Measurements from ENCODE around the gene HMGA1.

The HMGA1 gene, protein sequence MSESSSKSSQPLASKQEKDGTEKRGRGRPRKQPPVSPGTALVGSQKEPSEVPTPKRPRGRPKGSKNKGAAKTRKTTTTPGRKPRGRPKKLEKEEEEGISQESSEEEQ

DNA sequence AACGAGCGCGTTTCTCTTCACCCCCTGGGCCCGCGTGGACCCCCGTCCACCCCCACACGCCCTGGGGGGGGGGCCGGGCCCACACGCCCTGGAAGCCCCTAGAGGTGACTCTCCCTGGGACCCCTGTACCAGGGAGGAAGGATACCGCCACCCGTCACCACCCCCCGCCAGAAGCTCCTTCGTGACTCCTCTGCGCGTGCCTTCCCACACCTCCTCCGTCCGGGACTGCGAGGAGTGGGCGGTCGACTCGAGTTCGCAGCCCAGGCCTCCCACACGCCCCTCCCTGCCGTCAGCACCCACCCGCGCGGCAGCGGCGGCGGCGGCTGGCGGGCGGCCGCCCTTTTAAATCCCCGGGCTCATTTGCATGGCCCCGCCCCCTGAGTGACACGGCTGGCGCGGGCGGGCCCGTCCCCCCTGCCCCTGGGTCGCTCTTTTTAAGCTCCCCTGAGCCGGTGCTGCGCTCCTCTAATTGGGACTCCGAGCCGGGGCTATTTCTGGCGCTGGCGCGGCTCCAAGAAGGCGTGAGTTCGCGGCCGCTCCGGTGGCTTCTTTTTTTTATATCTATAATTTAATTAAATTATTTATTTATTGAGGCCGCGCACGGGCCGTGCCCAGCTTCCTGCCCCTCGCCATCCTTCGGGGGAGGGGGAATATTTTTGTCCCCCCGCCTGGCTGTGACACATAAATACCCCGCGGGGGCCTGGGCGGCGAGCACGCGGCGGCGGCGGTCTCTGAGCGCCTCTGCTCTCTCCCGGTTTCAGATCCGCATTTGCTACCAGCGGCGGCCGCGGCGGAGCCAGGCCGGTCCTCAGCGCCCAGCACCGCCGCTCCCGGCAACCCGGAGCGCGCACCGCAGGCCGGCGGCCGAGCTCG, at the start of gene HMGA1:
HMGA1 (plus strand) TSS at position 431 of the 873 bp plus-strand sequence. CDS start 3,908 bp downstream, outside the sequence.
- DNase-seq (ENCODE audit: low read depth): no peak

DNA sequence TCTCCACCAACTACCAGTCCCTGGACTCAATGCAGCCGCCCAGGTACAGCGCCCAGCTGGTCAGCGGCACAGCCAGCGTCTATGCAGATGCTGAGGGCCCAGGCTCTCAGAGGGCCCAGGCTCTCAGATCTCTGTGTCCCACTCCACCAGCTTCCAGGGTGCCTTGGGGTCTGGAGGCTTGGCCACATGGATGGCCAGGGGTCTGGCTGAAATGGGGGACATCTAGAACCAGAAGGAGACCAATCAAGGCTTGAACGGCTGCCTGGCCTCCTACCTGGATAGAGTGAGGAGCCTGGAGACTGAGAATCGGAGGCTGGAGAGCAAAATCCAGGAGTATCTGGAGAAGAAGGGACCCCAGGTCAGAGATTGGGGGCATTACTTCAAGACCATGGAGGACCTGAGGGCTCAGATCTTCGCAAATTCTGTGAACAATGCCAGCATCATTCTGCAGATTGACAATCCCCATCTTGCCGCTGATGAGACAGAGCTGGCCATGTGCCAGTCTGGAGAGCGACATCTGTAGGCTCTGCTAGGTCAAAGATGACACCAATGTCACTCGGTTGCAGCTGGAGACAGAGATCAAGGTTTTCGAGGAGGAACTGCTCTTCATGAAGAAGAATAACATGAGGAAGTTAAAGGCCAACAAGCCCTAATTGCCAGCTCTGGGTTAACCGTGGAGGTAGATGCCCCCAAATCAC, 46.7 kb upstream of the HMGA1 start:
- DNase-seq (ENCODE audit: low read depth): no peak

DNA sequence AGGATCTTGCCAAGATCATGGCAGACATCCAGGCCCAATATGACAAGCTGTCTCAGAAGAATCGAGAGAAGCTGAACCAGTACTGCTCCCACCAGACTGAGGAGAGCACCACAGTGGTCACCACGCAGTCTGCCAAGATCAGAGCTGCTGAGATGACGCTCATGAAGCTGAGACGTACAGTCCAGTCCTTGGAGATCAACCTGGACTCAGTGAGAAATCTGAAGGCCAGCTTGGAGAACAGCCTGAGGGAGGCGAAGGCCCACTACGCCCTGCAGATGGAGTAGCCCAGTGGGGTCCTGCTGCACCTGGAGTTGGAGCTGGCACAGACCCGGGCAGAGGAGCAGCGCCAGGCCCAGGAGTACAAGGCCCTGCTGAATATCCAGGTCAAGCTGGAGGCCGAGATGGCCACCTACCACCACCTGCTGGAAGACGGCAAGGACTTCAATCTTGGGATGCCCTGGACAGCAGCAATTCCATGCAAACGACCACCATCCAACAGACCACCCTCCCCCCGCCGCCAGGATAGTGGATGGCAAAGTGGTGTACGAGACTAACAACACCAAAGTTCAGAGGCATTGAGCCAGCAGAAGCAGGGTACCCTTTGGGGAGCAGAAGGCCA, 46.1 kb upstream of the HMGA1 start:
- DNase-seq (ENCODE audit: low read depth): no peak

DNA sequence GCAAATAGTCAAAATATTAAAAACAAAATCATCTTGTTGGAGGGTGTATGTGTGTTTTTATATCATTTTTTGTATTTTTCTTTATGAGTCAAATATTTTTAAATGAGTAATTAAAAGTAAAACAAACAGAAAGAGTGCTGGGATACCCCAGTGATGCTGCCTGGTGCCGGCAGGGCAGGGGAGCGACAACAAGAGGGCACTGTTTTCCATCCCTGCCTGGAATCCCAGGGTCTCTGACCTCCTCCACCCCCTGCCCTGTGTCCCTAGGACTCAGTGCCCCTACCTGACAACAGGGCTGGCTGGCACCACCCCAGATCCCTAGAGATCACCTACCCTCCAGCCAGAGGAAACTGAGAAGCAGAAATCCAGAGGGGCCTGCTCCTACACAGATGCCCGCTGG, 41.9 kb upstream of the HMGA1 start:
- DNase-seq (ENCODE audit: low read depth): no peak

DNA sequence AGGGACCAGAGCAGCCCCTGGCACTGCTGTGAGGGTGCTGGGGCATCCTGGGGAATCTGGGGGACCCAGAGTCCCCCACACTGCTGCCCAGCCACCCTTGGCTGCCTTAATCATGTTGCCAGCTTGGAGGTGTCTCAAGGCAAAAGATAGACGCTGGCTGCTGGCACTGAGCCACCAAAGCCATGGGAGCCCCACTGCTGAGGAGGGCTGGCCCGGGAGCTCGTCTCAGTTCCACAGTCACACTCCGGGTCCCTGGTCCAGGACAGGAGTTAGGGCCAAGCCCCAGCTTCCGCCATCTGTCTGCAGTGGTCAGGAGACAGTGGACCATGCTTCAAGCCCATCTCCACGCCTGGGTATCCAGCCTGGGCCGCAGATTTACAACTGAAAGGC, 41.0 kb upstream of the HMGA1 start:
- DNase-seq (ENCODE audit: low read depth): no peak

DNA sequence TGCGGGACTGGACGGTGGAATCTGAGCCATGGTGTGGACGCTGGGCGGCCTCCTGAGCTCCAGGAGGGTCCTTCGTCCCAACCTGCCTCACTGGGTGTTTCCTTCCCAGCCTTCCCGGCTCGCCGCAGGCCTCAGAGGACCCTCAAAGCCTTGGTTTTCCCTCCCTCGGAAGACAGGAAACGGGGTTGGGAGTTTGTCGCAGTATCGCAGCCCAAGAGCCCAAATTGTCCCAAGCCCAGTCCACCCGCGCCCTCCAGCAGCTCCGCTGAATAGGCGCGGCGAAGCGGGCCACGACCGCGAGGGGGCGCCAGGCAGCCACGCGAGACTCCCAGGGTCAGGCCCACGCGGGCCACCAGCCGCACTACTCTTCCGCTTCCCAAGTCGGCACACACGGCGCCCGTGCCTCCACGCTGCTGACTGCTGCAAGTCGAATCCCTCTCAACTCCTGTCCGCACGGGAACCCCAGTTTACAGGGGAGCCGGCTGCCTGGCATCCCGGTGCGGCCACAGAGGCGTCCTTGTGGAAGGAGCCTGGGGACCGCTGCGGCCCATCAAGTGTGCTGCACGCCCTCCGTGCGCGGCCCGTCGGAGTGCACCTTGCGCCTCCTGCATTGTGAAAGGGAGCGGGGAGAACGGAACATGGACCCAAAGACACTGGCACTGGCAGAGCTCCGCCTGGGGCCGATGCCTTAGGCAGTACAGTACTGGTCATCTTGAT, 40.4 kb upstream of the HMGA1 start:
- DNase-seq (ENCODE audit: low read depth): no peak

DNA sequence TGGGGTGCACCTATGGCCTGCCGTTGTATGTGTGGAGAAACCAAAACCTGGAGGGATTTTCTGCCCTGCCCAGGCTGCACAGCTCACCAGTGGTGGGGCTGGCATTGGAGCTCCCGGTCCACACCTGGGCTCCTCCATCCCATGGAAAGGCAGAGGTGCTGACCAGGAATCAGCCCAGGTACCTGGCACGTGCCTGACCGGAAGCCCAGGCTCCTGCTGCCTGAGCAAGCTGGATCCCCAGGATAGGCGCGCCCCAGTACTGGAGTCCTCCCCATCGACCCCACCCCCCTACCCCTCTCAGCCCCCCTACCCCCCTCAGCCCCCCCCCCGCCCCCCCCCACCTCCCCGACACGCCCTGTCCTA, 39.9 kb upstream of the HMGA1 start:
- DNase-seq (ENCODE audit: low read depth): no peak

DNA sequence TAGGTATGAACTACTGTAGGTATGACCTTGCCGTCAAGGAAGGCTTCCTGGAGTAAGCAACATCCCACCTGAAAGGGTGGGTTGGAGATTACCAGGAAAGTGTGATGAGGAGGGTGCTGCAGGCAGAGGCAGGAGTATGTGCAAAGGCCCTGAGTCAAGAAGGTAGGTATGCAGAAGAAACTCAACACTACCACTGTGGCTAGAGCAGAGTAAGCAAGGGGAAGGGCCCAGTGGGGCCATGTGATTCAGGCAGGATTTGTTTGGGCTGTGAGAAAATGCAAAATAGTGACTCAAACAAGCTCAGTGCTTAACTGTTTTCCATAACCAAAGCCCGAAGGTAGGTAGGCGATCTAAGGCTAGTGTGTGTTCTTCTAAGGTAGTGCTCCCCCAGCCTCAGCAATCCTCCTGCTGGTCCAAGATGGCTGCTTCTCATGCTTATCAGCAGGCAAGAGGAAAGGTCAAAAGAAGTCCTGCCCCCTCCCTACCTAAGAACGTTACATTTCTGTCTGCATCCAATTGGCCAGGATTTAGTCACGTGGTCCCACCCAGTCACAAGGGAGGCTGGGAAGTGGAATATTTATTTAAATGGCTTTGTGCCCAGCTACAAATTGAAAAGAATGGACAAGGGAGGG, 36.2 kb upstream of the HMGA1 start:
- DNase-seq (ENCODE audit: low read depth): no peak

DNA sequence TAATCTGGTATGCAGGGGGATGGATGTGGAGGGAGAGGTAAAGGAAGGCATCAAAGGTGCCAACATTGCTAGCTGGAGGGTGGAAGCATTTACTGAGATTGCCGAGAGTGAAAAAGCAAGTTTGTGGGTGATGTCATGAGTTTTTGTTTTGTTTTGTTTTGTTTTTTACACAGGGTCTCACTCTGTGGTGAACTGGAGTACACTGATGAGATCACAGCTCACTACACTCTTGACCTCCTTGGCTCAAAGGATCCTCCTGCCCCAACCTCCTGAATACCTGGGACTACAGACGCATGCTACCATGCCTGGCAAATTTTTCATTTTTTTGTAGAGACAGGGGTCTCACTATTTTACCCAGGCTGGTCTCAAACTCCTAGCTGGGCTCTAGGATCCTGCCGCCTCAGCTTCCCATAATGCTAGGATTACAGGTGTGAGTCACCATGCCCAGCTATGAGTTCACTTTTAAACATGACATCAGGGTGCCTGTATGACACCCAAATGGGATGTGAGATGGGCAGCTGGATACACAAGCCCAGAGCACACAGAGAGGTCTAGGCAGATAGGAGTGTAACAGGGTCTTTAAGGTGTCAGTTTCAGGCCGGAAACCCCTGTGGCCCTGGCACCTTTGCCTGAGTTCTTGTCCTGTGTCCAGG, 35.1 kb upstream of the HMGA1 start:
- no peak for DNase-seq (ENCODE audit: low read depth)

DNA sequence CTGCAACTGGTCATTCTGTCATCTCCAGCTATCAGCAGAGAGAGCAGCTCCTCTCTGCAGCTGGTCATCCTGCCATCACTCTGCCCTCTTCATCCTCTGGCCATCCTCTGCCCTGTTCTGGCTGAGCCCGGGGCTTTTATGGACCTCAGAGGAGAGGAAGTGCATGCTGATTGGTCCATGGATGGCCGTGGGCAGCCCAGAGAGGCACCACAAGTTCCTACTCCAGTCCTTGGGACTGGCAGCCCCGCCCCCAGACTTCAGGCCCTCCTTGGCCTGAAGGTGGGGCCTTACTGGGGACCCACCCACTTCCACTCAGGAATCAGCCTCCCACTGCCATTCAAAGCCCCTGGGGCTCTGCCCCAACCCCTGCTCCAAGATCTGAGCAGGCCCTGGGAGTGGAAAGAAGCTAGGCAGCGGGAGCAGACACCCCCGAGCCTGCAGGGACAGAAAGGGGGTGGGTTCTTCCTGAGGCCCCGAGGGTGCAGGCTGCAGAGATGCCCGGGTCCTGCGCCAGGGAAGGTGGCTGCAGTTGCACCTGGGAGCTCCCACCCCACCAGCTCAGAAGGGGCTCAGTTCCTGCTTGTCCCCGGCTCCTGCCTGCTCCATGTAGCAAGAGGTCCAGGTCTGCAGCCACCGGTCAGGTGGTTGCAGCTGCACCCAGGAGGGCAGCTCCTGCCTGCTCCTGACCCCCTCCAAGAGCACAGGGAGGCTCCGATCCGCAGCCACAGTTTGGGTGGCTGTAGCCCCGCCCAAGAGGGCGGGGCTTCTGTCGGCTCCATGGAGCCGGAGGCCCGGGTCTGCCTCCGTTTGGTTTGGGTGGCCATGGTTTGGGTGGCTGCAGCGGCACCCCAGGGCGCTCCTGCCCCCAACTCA, 34.1 kb upstream of the HMGA1 start:
- no peak for DNase-seq (ENCODE audit: low read depth)

DNA sequence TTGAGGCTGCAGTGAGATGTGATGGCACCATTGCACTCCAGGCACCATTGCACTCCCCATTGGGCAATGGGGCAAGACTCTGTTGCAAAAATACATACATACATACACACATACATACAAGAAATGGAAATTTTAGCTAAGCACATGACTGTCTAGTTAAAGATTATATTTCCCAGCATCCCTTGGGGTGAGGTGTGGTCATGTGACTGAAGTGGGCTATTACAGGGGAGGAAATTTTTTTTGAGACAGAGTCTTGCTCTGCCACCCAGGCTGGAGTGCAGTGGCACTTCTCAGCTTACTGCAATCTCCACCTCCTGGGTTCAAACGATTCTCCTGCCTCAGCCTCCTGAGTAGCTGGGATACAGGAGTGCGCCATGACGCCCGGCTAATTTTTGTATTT, 32.0 kb upstream of the HMGA1 start:
- no peak for DNase-seq (ENCODE audit: low read depth)

DNA sequence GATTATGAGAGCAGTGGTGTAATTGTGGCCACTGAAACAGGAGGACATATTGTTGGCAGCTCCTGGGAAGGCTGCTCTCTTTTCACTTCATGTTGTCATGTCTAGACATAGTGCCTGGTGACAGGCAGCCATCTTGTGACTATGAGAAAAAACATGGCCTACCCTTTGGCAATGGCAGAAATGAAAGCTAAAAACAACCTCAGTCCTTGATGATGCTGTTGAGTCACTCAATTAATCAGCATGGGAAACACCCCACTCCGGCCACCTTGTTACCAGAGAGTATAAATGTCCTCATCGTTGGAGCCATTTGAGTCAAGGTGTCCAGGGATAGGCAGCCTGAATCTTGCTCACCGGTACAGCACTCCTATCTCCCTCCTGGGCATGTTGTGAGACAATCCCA, 31.2 kb upstream of the HMGA1 start:
- no peak for DNase-seq (ENCODE audit: low read depth)

DNA sequence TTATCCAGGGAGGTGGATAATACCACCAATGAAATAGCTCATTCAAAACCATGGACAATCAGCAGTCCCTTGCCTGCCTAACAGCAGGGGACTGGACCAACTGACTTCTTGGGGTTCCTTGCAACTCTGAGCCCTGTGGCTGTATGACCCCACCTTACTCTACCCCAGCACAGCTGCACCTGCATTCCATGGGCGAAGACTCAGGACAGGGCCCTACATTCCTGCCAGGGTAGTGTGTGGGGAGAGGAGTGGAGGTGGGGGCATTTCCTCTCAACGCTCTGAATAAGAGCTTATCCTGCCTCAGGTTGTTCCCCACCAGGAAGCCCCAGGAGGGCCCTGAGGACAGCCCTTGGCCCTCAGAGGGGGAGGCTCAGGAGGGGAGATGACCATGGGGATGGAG, 30.8 kb upstream of the HMGA1 start:
- DNase-seq (ENCODE audit: low read depth): no peak

DNA sequence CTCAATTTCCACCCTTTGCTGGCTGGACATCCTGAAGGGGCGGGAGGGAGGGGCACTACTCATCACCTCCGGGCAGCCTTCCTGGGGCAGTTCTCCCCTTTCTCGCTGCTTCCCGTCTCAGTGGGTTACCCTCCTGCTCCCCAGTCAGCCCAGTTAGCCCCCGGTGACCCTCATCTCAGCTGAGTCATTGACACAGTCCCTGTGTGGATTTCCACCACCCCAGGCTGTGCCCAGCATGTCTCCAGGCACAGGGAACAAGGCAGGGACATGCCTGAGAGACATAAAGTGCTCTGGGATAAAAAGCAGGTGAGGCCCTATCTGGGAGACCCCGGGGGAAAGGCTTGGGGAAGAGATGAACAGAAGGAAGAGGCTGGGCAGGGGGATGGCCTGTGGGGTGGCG, 29.9 kb upstream of the HMGA1 start:
- DNase-seq (ENCODE audit: low read depth): no peak

DNA sequence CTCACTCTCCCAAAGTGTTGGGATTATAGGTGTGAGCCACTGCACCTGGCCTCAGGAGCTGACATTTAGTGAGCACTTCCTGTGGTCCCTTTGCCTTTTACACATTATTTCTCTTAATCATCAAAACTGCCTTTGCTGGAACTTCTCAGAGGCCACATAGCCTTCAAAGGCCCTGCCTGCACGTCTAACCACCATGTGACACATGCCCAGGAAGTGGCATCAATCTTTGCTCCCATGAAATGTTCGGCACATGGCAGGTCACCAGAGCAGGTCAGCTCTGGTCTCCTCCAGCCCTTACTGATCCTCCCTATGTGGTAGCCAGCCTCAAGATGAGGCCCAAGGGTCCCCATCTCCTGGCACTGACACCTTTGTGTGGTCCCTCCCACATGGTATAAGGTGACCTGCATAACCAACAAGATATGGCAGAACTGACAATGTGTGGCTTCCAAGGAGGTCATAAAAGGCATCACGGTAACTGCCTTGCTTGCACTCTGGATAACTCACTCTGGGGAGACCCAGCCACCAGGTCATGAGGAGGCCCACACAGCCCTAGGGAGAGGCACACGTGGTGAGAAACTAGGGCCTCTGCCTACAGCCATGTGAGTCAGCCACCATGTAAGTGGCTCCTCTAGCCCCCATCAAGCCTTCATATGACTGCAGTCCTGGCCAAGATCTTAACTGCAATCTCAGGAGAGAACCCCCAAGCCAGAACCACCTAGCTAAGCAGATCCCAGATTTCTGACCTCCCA, 28.8 kb upstream of the HMGA1 start:
- DNase-seq (ENCODE audit: low read depth): no peak

DNA sequence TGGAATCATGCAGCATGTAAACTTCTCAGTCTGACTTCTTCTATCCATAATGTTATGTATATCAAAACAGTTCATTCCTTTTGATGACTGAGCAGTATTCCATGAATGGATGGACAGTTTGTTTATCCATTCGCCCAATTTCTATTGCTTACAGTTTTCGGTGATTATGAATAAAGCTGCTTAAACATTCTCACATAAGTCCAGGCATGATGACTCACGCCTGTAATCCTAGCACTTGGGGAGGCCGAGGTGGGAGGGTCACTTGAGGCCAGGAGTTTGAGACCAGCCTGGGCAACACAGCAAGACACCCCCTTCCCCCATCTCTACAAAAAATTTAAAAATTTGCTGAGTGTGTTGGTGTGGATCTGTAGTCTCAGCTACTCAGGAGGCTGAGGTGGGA, 22.9 kb upstream of the HMGA1 start:
- no peak for DNase-seq (ENCODE audit: low read depth)

DNA sequence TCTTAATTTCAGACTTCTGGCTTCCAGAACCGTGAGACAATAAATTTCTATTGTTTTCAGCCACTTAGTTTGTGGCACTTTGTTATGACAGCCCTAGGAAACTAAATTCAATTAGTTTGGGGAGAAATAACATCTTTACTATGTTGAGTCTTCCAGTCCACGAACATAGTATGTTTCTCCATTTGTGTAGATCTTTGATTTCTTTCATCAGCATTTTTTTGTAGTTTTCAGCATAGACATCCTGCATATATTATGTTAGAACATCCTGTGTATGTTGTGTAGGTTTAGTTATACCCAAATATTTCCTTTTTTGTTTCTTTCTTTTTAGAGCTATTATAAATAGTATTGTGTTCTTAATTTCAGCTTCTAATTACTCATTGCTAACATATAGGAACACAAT, 18.0 kb upstream of the HMGA1 start:
- no peak for DNase-seq (ENCODE audit: low read depth)

DNA sequence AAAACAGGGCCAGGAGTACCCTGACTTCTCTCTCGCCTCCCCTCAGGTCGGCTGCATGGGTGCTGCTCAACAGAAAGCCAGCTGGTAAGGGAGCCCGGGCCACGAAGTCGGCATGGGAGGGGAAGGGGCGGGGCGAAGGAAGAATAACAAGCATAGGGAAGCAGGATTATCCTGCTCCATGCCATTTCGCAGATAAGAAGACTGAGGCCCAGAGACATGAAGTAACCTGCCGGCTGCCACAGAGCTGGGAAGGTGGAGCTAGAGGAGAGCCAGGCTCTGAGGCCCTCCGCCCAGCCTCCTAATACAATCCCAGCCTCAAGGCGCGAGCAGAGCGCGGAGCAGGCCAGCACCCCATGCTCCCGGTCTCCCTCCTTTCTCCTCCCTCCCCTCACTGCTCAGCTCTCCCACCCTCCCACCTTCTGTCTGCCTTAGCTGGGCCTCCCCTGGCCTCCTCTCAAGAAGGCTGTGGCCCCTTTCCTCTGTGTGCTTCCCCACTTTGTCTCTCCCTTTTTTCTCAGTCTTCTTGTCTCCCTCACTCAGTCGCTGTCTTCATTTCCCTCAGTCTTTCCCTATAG, 13.2 kb upstream of the HMGA1 start:
- no peak for DNase-seq (ENCODE audit: low read depth)
